WTC11 (cell line): ENCODE data around the gene ANKMY1. TPM values are rescaled to one million over a fixed set of nuclear protein-coding genes. Genes with fewer than 3 reads are reported as not detected.
A peak's percentile ranks its signal among the peaks of the same experiment; 100 is the strongest.

Source experiments
- ATAC-seq: fragments of 200-7000 bp; cut with Tn5 transposase; 2 replicates; pipeline ENCODE4 v1.10.0; 2021; ENCODE audit warnings: mild to moderate bottlenecking, moderate library complexity
- CTCF ChIA-PET: fragments of 300-600 bp; sonication (Branson Sonifier 250); formaldehyde crosslinking; loops from one replicate; lab custom pipeline; 2021; ENCODE audit warnings: antibody characterized with exemption; lab: Charles Lee
- POLR2A ChIA-PET: fragments of 350-600 bp; sonication (Branson Sonifier 250); formaldehyde crosslinking; loops from one replicate; lab custom pipeline; 2021; ENCODE audit warnings: antibody characterized with exemption; lab: Charles Lee
- DNase-seq: peaks from one replicate; pipeline ENCODE4 v3.0.0; 2021; ENCODE audit warnings: low spot score
- H3K27ac Mint-ChIP-seq: 2 replicates; pipeline ENCODE4 v1.8.0; 2021; ENCODE audit warnings: mixed read lengths
- H3K27me3 Mint-ChIP-seq: 2 replicates; pipeline ENCODE4 v1.8.0; 2021; ENCODE audit warnings: low read depth, mild to moderate bottlenecking, moderate library complexity, mixed read lengths
- H3K36me3 Mint-ChIP-seq: 2 replicates; pipeline ENCODE4 v1.8.0; 2021; ENCODE audit warnings: mixed read lengths
- H3K4me1 Mint-ChIP-seq: 2 replicates; pipeline ENCODE4 v1.8.0; 2022; ENCODE audit warnings: mixed read lengths
- H3K4me3 Mint-ChIP-seq: 2 replicates; pipeline ENCODE4 v1.8.0; 2021; ENCODE audit warnings: mild to moderate bottlenecking, moderate library complexity, mixed read lengths
- H3K9me3 Mint-ChIP-seq: 2 replicates; pipeline ENCODE4 v1.8.0; 2021; ENCODE audit warnings: mixed read lengths
- ARID4B ChIP-seq: sonication (generic); formaldehyde crosslinking; IDR thresholded peaks from 2 replicates; pipeline ENCODE4 v1.8.0; 2023; ENCODE audit warnings: missing genetic modification reagents, mild to moderate bottlenecking, borderline replicate concordance
- ATF3 ChIP-seq: sonication (generic); formaldehyde crosslinking; conservative IDR thresholded peaks from 2 replicates; pipeline ENCODE4 v1.8.1; 2022; ENCODE audit warnings: mild to moderate bottlenecking, missing genetic modification reagents
- CDX4 ChIP-seq: fragments of 250-450 bp; sonication (Bioruptor Pico); IDR thresholded peaks from 2 replicates; pipeline ENCODE4 v1.9.0; 2021; ENCODE audit warnings: moderate library complexity, mild to moderate bottlenecking, inconsistent platforms, borderline replicate concordance
- E2F4 ChIP-seq: sonication (generic); formaldehyde crosslinking; IDR thresholded peaks from 2 replicates; pipeline ENCODE4 v1.8.1; 2022; ENCODE audit warnings: low read depth, mild to moderate bottlenecking, moderate library complexity, missing genetic modification reagents, borderline replicate concordance
- GTF2I ChIP-seq: fragments of 250-450 bp; sonication (Bioruptor Pico); conservative IDR thresholded peaks from 2 replicates; pipeline ENCODE4 v1.4.0; 2021; ENCODE audit warnings: mild to moderate bottlenecking
- MAX ChIP-seq: sonication (generic); formaldehyde crosslinking; IDR thresholded peaks from 2 replicates; pipeline ENCODE4 v1.8.0; 2022; ENCODE audit warnings: mild to moderate bottlenecking, missing genetic modification reagents
- NFE2L1 ChIP-seq: sonication (generic); formaldehyde crosslinking; IDR thresholded peaks from 2 replicates; pipeline ENCODE4 v1.8.1; 2023; ENCODE audit warnings: missing genetic modification reagents
- PRRX2 ChIP-seq: fragments of 250-450 bp; sonication (Bioruptor Pico); IDR thresholded peaks from 2 replicates; pipeline ENCODE4 v1.8.0; 2021; ENCODE audit warnings: mild to moderate bottlenecking
- RELA ChIP-seq: sonication (generic); formaldehyde crosslinking; IDR thresholded peaks from 2 replicates; pipeline ENCODE4 v1.8.1; 2022; ENCODE audit warnings: missing genetic modification reagents, mild to moderate bottlenecking, borderline replicate concordance
- SP1 ChIP-seq: sonication (generic); formaldehyde crosslinking; conservative IDR thresholded peaks from 2 replicates; pipeline ENCODE4 v1.8.1; 2022; ENCODE audit warnings: missing genetic modification reagents
- USF1 ChIP-seq: sonication (generic); formaldehyde crosslinking; IDR thresholded peaks from 2 replicates; pipeline ENCODE4 v1.8.0; 2022; ENCODE audit warnings: mild to moderate bottlenecking, missing genetic modification reagents
- ZBTB43 ChIP-seq: sonication (generic); formaldehyde crosslinking; IDR thresholded peaks from 2 replicates; pipeline ENCODE4 v1.8.1; 2023; ENCODE audit warnings: mild to moderate bottlenecking, missing genetic modification reagents
- ZNF138 ChIP-seq: sonication (generic); formaldehyde crosslinking; conservative IDR thresholded peaks from 2 replicates; pipeline ENCODE4 v1.8.1; 2022; ENCODE audit warnings: mild to moderate bottlenecking, moderate library complexity, missing genetic modification reagents
- ZNF263 ChIP-seq: sonication (generic); formaldehyde crosslinking; IDR thresholded peaks from 2 replicates; pipeline ENCODE4 v1.8.1; 2022; ENCODE audit warnings: low read depth, mild to moderate bottlenecking, moderate library complexity, missing genetic modification reagents
- ZNF671 ChIP-seq: fragments of 250-450 bp; sonication (Bioruptor Pico); IDR thresholded peaks from 2 replicates; pipeline ENCODE4 v1.8.0; 2021; ENCODE audit warnings: mild to moderate bottlenecking
- total RNA-seq: library from RNA; stranded (reverse); gene quantifications from 3 replicates; pipeline ENCODE4 v1.2.3, GENCODE V29; 2021

The ANKMY1 gene
- total RNA-seq, 1 experiment from 2014 or later, result 4.6 TPM

- no peak for TF ChIP-seq ATF3 (CRISPR knock-in tag)
- no peak for TF ChIP-seq USF1
- no peak for TF ChIP-seq ZBTB43
- Mint-ChIP-seq H3K36me3 (peaks cover 7% of the 10 kb centered on the region; the same call in 1 of the 2 replicates), H3K27ac (no peak overlapping the region), H3K9me3 (no peaks in the 10 kb centered on the region), H3K4me1 (no peaks in the 10 kb centered on the region), H3K4me3 (no peak overlapping the region), H3K27me3 (peaks cover 19% of the 10 kb centered on the region)
- POLR2A ChIA-PET, result no interaction called here
- CTCF ChIA-PET, result interaction anchor here (0.6 to 2.4 kb wide), 3 partner anchors 8 to 31 kb away, joined by 3 to 7 read pairs (median 3); no protein-coding TSS in a partner anchor
- DNase-seq, result peak; percentile 5
- no peak for ATAC-seq
Measured at GRCh38 chr2:240466579-240467148, 91.1 kb downstream of the ANKMY1 start.

GRCh38 chr2:240465765-240466578 lies 91.8 kb downstream of the ANKMY1 start:
- Mint-ChIP-seq H3K4me3 (no peak overlapping the region), H3K4me1 (no peaks in the 10 kb centered on the region), H3K36me3 (peaks cover 7% of the 10 kb centered on the region; the same call in 1 of the 2 replicates), H3K27ac (no peak overlapping the region), H3K9me3 (no peaks in the 10 kb centered on the region), H3K27me3 (peaks cover 15% of the 10 kb centered on the region)
- TF ChIP-seq GTF2I (CRISPR knock-in tag) (no peak), RELA (CRISPR knock-in tag) (no peak), ZNF138 (CRISPR knock-in tag) (no peak), NFE2L1 (CRISPR knock-in tag) (no peak), SP1 (CRISPR knock-in tag) (no peak), ZNF263 (no peak), ZNF671 (CRISPR knock-in tag) (no peak), ARID4B (CRISPR knock-in tag) (no peak), CDX4 (CRISPR knock-in tag) (no peak), MAX (no peak), E2F4 (CRISPR knock-in tag) (no peak), PRRX2 (no peak)
- ChIA-PET POLR2A (no interaction called here), CTCF (interaction anchor here (0.6 to 2.4 kb wide), 2 partner anchors 10 to 32 kb away, joined by 3 to 7 read pairs; no protein-coding TSS in a partner anchor)
- ATAC-seq, result no peak
- no peak for DNase-seq
